NCI-H1930 (cell line): ENCODE results near the gene TTC16.

Source experiments
- DNase-seq, 2 experiments: peaks; one replicate each; lab custom pipeline; 2025; lab: John Stamatoyannopoulos, UW

Gene TTC16

GRCh38 chr9:127698985-127699670 is 16.8 kb upstream of the TTC16 start:
- DNase-seq = peak; percentile 90

- DNase-seq = no peak
Measured at GRCh38 chr9:127700140-127700539, 15.7 kb upstream of the TTC16 start.

GRCh38 chr9:127700594-127701255 is 15.2 kb upstream of the TTC16 start:
- DNase-seq = no peak

- DNase-seq = no peak
Measured at GRCh38 chr9:127703289-127703946, 12.5 kb upstream of the TTC16 start.

- DNase-seq = no peak
Measured at GRCh38 chr9:127705577-127706379, 10.1 kb upstream of the TTC16 start.

- no peak for DNase-seq
Measured at GRCh38 chr9:127706836-127707241, 9.0 kb upstream of the TTC16 start, which contains the start of gene CFAP157. CFAP157 (plus strand) TSS chr9:127706988; CDS start chr9:127707032, 44 bp downstream.

- DNase-seq = no peak
Measured at GRCh38 chr9:127707766-127708165, 8.1 kb upstream of the TTC16 start.

GRCh38 chr9:127708952-127709587 is 6.8 kb upstream of the TTC16 start:
- DNase-seq = no peak

- no peak for DNase-seq
Measured at GRCh38 chr9:127710204-127710783, 5.6 kb upstream of the TTC16 start.

- no peak for DNase-seq
Measured at GRCh38 chr9:127711226-127711701, 4.6 kb upstream of the TTC16 start.

GRCh38 chr9:127711831-127712274 is 4.0 kb upstream of the TTC16 start:
- DNase-seq = no peak

GRCh38 chr9:127712371-127712770 is 3.5 kb upstream of the TTC16 start:
- DNase-seq = no peak

GRCh38 chr9:127712867-127713266 is 3.0 kb upstream of the TTC16 start:
- no peak for DNase-seq

GRCh38 chr9:127714020-127714750 is 1.7 kb upstream of the TTC16 start:
- no peak for DNase-seq

- no peak for DNase-seq
Measured at GRCh38 chr9:127714951-127715469, 869 bp upstream of the TTC16 start.

- no peak for DNase-seq
Measured at GRCh38 chr9:127716412-127716811, 533 bp downstream of the TTC16 start.

GRCh38 chr9:127717766-127718165 is 1.9 kb downstream of the TTC16 start:
- DNase-seq = no peak

- no peak for DNase-seq
Measured at GRCh38 chr9:127720031-127720864, 4.4 kb downstream of the TTC16 start.

GRCh38 chr9:127720865-127721227 is 5.0 kb downstream of the TTC16 start:
- DNase-seq = no peak
